Endothelial cell of umbilical vein (primary cell): ENCODE data around the gene HPSE2. TPM values are rescaled to one million over a fixed set of nuclear protein-coding genes. Genes with fewer than 3 reads are reported as not detected.

Source experiments
- BruUV-seq: library from RNA; stranded (reverse); fragments of 400-500 nt; replicated peaks from 2 replicates; lab custom pipeline; 2021; lab: Mats Ljungman, UMichigan
- CTCF ChIA-PET: fragments of 300-600, 350-600 bp; sonication (Branson Sonifier 250); formaldehyde crosslinking; loops from one replicate; lab custom pipeline; 2021; ENCODE audit warnings: antibody characterized with exemption, inconsistent platforms; lab: Charles Lee
- POLR2A ChIA-PET: fragments of 300-600, 350-600 bp; sonication (Branson Sonifier 250); formaldehyde crosslinking; loops from one replicate; lab custom pipeline; 2021; ENCODE audit warnings: antibody characterized with exemption, inconsistent platforms; lab: Charles Lee
- DNase-seq: peaks from one replicate; pipeline ENCODE4 v3.0.0-alpha.2; 2011; ENCODE audit warnings: low read depth, low spot score
- FAIRE-seq: peaks from 2 replicates; lab custom pipeline; 2011; peaks lifted over from hg19 to GRCh38; lab: Jason Lieb, UNC
- H2AFZ ChIP-seq: 2 replicates; pipeline ENCODE4 v1.6.0; 2012; ENCODE audit warnings: low read depth, low read length, control low read depth, inconsistent platforms
- H3K27ac ChIP-seq: 2 replicates; pipeline ENCODE4 v1.5.1; 2011; ENCODE audit warnings: low read depth, mild to moderate bottlenecking, control low read depth, low read length, moderate library complexity; ENCODE audit not compliant: insufficient read depth
- H3K27me3 ChIP-seq, 2 experiments: 2 replicates each; pipeline versions ENCODE4 v1.6.0 to v1.6.1; 2011; ENCODE audit warnings: low read length in 2 of 2, mixed read lengths in 1 of 2; ENCODE audit not compliant: control insufficient read depth in 2 of 2, insufficient read depth in 2 of 2
- H3K36me3 ChIP-seq, 2 experiments: 2 replicates in 1 of 2; 3 replicates in 1 of 2; pipeline ENCODE4 v1.5.1; 2011; ENCODE audit warnings: low read length in 2 of 2, mild to moderate bottlenecking in 1 of 2, moderate library complexity in 1 of 2; ENCODE audit not compliant: control insufficient read depth in 2 of 2, insufficient read depth in 2 of 2; ENCODE audit errors: extremely low read depth in 1 of 2
- H3K4me1 ChIP-seq: 3 replicates; pipeline ENCODE4 v1.5.1; 2011; ENCODE audit warnings: mild to moderate bottlenecking, low read length; ENCODE audit not compliant: control insufficient read depth, insufficient read depth; ENCODE audit errors: extremely low read depth
- H3K4me2 ChIP-seq: 2 replicates; pipeline ENCODE4 v1.6.1; 2011; ENCODE audit warnings: low read length, control low read depth, mixed read lengths; ENCODE audit not compliant: insufficient read depth
- H3K4me3 ChIP-seq, 3 experiments: fragments of 200-600 bp in 1 of 3; sonication (generic), shearing (Covaris generic) in 1 of 3; replicated peaks in 1 of 3; 2 replicates each; pipeline ENCODE4 v1.5.1; 2011 to 2016; ENCODE audit warnings: control low read depth in 3 of 3, low read length in 3 of 3, mild to moderate bottlenecking in 2 of 3, inconsistent platforms in 1 of 3, low read depth in 1 of 3, moderate library complexity in 1 of 3; ENCODE audit not compliant: insufficient read depth in 1 of 3
- H3K79me2 ChIP-seq: 2 replicates; pipeline ENCODE4 v1.6.0; 2012; ENCODE audit warnings: low read length, inconsistent platforms; ENCODE audit not compliant: control insufficient read depth, insufficient read depth
- H3K9ac ChIP-seq: replicated peaks from 2 replicates; pipeline ENCODE3; 2011; ENCODE audit warnings: low read length, control low read depth; ENCODE audit not compliant: insufficient read depth; ENCODE audit errors: extremely low read depth
- H3K9me1 ChIP-seq: replicated peaks from 3 replicates; pipeline ENCODE4 v1.6.0; 2011; ENCODE audit warnings: mild to moderate bottlenecking, low read length; ENCODE audit not compliant: control insufficient read depth, insufficient read depth; ENCODE audit errors: extremely low read depth
- H3K9me3 ChIP-seq: replicated peaks from 2 replicates; pipeline ENCODE4 v1.5.1; 2012; ENCODE audit warnings: low read length, inconsistent platforms; ENCODE audit not compliant: control insufficient read depth, insufficient read depth
- H4K20me1 ChIP-seq: replicated peaks from 2 replicates; pipeline ENCODE3; 2011; ENCODE audit warnings: mild to moderate bottlenecking, low read length; ENCODE audit not compliant: control insufficient read depth, insufficient read depth; ENCODE audit errors: extremely low read depth
- CTCF ChIP-seq, 2 donors: IDR thresholded peaks; 1 replicate in 1 of 2; 2 replicates in 1 of 2; pipeline ENCODE4 v1.5.1; 2011; ENCODE audit warnings: low read length in 2 of 2, mild to moderate bottlenecking in 2 of 2, moderate library complexity in 2 of 2, control low read depth in 1 of 2, inconsistent platforms in 1 of 2, low read depth in 1 of 2; ENCODE audit not compliant: insufficient read depth in 1 of 2; ENCODE audit errors: extremely low read depth in 1 of 2
- EZH2 ChIP-seq: IDR thresholded peaks from 2 replicates; pipeline ENCODE4 v1.6.1; 2012; ENCODE audit warnings: borderline replicate concordance, low read depth, mild to moderate bottlenecking, moderate library complexity, low read length, inconsistent platforms; ENCODE audit not compliant: severe bottlenecking
- FOS ChIP-seq: IDR thresholded peaks from 2 replicates; pipeline ENCODE4 v1.6.1; 2011; ENCODE audit warnings: mild to moderate bottlenecking, low read length, moderate library complexity, borderline replicate concordance; ENCODE audit not compliant: insufficient read depth
- GATA2 ChIP-seq: IDR thresholded peaks from 2 replicates; pipeline ENCODE4 v1.7.0; 2011; ENCODE audit warnings: low read depth, mild to moderate bottlenecking, moderate library complexity, mixed read lengths, low read length; ENCODE audit not compliant: insufficient read length, insufficient read depth
- JUN ChIP-seq: IDR thresholded peaks from 2 replicates; pipeline ENCODE4 v1.6.1; 2011; ENCODE audit warnings: borderline replicate concordance, low read depth; ENCODE audit not compliant: insufficient read length, insufficient read depth
- MAX ChIP-seq: IDR thresholded peaks from 2 replicates; pipeline ENCODE4 v1.6.1; 2011; ENCODE audit not compliant: insufficient read depth, insufficient read length
- MYC ChIP-seq: IDR thresholded peaks from one replicate; pipeline ENCODE4 v1.6.1; 2011; ENCODE audit warnings: mild to moderate bottlenecking, low read depth, low read length
- POLR2A ChIP-seq: IDR thresholded peaks from 2 replicates; pipeline ENCODE4 v1.6.1; 2012; ENCODE audit warnings: low read depth, mild to moderate bottlenecking, control low read depth, low read length
- POLR2AphosphoS5 ChIP-seq: IDR thresholded peaks from 2 replicates; pipeline ENCODE4 v1.6.1; 2012; ENCODE audit warnings: low read depth, mild to moderate bottlenecking, control low read depth, low read length, moderate library complexity; ENCODE audit not compliant: insufficient read depth
- dilution Hi-C: fragments of 300-500 bp; cut with MboI; formaldehyde crosslinking; loops from one replicate; pipeline ENCODE4 v1.15.0; 2019; ENCODE audit warnings: low sequenced_read_pairs; ENCODE audit not compliant: extremely low pct_ligation_motif_present
- intact Hi-C: fragments of 100-400 bp; cut with micrococcal nuclease; formaldehyde crosslinking; loops from one replicate; pipeline ENCODE4 v1.10.0; 2022
- polyA plus RNA-seq, 4 experiments: library from polyadenylated mRNA; depleted of rRNA in 3 of 4; stranded (reverse) in 3 of 4; unstranded in 1 of 4; fragments of >200 nt; gene quantifications; 2 replicates each; pipeline versions ENCODE4 v1.2.1 to v1.2.3, GENCODE V29; 2011 to 2012; ENCODE audit warnings: missing spikeins in 1 of 4
- total RNA-seq: library from RNA; stranded (reverse); gene quantifications from 2 replicates; pipeline ENCODE4 v1.2.3, GENCODE V29; 2021

HPSE2 gene
- total and polyA plus RNA-seq, 2 donors (not counting 3 experiments of a cell fraction or from before 2014, with no cell fraction given) = not detected

GRCh38 chr10:99115703-99116102, 119.9 kb downstream of the HPSE2 start:
- FAIRE-seq (no peak), DNase-seq (no peak)
- Histone ChIP-seq H3K9me3 (no peaks in the 10 kb centered on the region), H4K20me1 (no peaks in the 10 kb centered on the region), H3K27me3 (no peaks in the 10 kb centered on the region), H3K4me3 (no peak overlapping the region), H3K9me1 (no peaks in the 10 kb centered on the region), H3K4me2 (no peak overlapping the region), H3K79me2 (no peaks in the 10 kb centered on the region), H3K4me1 (no peaks in the 10 kb centered on the region), H2AFZ (no peak overlapping the region), H3K9ac (no peak overlapping the region), H3K36me3 (no peaks in the 10 kb centered on the region), H3K27ac (no peak overlapping the region)
- dilution Hi-C loops = no loop called here
- intact Hi-C loops = no loop called here
- ChIA-PET CTCF (no interaction called here), POLR2A (no interaction called here)
- TF ChIP-seq GATA2 = no peak
- TF ChIP-seq MAX = no peak
- TF ChIP-seq FOS = no peak
- no peak for TF ChIP-seq POLR2AphosphoS5
- TF ChIP-seq JUN = no peak
- no TSS peak for BruUV-seq

DNA sequence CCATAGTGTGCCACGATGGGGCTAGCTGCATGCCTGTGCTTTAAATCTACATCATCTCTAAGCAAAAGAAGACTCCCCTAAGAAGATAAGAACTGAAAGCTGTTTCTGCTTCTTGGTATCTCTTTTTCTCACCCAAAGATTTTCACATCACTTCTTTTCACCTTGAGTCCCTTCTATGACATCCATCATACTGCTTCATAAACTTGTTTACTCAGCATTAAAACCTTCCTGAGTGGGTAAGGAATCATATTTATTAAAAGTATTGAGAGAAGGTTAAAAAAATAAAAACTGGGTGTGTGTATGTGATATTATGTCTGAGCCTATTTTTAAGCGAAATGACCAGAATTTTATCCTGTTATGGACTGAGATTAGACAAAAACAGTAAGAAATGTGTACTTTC, 150.3 kb downstream of the HPSE2 start:
- Histone ChIP-seq H3K9ac (no peak overlapping the region), H3K4me1 (no peaks in the 10 kb centered on the region), H3K4me2 (no peak overlapping the region), H3K4me3 (no peak overlapping the region), H3K36me3 (no peaks in the 10 kb centered on the region), H3K27me3 (no peaks in the 10 kb centered on the region), H3K79me2 (no peaks in the 10 kb centered on the region), H3K9me3 (peaks cover 4% of the 10 kb centered on the region), H3K27ac (no peak overlapping the region), H3K9me1 (no peaks in the 10 kb centered on the region), H2AFZ (no peak overlapping the region), H4K20me1 (no peaks in the 10 kb centered on the region)
- dilution Hi-C loops (no loop called here), intact Hi-C loops (no loop called here)
- DNase-seq = no peak
- ChIA-PET POLR2A (no interaction called here), CTCF (no interaction called here)
- no peak for FAIRE-seq
- BruUV-seq = no TSS peak
- TF ChIP-seq MAX (no peak), FOS (no peak), GATA2 (no peak), POLR2A (no peak), POLR2AphosphoS5 (no peak), MYC (no peak), JUN (no peak), CTCF (IDR thresholded peaks at IDR 0.05; ENCODE audit: extremely low read depth in 1 of 2, insufficient read depth in 1 of 2, low read depth in 1 of 2, low read length in 2 of 2) (no peak), EZH2 (no peak)
